OCI-M2 (cell line): ENCODE measurements around the gene THSD7A.

Experiments
- DNase-seq: peaks from one replicate; lab custom pipeline; 2025; ENCODE audit not compliant: unreplicated experiment; lab: John Stamatoyannopoulos, UW

The THSD7A gene

DNA sequence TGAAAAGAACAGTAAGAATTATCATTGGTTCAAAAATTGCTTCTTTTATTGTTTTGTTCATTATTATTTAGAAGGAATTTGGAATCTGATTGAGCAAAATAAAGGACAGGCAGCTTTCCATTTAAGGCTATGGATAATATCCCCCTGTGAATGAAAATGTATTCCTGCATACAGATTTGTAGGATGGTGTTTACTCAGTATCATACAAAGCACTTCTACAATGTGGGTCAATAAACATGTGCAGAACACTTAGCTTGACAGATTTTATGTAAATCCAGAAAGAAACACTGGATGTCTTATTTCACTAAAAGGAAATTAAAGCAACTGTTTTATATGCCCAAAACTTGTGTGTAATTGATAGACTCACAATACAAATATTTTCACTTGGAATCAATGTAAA lies 189.7 kb downstream of the THSD7A start:
- no peak for DNase-seq

DNA sequence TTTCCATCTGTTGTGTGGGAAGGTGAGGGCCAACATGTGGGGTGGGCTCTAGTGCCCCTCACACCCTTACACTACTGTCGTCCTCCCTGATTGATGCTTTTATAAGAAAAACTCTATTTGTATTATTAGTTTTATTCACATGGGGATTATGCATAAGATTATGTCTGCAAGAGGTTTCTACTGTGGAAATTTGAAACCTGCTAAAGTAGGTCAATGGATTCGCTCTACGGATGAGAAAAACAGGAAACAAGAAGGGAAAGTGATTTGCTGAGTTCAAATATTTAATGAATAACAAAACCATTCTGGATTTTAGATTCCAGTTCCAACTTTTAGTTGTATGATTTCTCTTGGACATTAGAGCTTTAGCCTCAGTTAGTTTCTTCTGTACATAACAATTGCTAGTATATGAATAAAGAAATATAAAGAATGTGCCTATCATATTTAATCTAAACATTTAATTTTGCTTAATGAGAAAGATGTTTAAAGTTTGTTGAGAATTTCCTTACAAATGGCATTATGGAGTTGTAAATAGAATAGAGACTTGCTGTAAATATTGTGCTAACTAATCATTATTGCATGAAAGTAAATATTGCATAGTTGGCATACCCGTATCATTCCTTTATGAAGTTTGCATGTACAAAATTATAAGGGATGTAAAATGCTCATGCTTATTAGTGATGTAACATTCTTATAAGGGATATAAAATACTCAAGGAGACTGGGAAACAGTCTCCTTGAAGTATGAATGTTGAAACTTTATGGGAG lies 193.8 kb downstream of the THSD7A start:
- DNase-seq = no peak

DNA sequence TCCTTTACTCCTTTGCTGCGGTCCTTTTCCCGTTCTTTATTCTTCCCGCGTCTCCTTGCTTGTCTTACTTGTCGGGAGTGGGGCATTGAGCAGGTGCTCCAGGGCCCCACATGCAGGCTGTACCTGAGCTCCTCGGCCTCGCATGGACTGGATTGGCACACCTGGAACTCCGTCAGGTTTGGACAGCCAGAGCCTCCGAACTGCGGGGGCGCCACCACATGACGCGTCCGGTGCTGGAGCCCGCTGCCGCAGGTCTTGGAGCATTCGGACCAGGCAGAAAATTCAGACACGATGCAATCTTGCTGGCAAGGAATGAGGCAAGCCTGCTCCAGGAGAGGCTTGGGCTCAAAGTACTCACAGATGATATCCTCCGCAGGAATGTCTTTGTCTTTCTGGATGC lies 195.7 kb downstream of the THSD7A start:
- DNase-seq = no peak

DNA sequence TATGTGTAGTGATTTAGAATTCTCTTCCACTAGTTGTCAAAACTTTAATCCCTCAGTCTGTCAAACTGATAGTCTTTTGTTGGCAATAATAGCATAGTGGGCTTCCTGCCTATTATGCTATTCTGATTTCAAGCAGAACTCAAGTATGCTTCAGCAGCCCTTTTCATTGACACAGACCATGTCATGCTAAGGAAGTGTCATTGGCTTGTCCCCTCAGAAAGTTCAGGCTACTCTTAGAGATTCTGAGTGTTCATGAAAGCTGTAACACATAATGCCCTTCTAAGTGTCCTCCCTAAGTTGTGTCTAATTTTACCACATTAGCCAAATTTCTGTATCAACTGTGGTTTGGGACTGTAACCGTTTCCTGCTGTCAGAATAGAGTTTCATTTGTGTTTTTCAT lies 198.7 kb downstream of the THSD7A start:
- no peak for DNase-seq

DNA sequence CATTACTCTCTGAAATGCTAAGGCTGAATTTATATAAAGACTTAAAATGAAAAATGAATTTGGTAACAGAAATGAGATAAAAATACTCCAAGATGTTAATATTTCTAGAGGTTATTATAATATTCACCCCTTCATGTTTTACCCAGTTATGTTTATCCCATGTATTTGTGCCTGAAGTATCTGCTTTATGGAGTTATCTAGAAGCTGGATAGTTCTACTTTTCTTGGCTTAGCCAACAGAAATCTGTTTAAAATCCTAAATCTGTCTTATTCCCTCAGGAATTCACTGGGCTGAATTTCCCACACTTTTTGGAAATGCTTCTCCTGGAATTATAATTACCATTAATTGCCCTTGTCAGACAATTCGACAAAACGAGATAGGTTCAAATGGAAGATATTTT lies 201.6 kb downstream of the THSD7A start:
- DNase-seq = no peak

DNA sequence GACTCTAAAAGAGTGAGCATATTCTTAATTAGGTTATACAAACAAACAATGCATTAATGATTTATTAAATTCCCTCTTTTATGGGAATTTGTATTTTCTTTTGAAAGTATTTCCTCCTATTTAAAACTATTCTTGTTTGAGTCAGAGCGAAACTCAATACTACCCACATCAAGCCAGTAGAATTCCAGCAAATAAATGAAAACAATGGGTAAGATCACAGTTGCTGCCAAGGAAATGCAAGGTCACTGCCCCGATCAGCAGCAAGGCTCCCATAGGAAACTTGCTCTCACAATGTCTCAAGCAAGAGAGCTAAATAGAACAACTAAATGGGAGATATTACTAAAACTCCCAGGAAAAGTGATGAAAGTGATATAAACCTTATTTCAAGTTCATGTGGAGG lies 206.3 kb downstream of the THSD7A start:
- no peak for DNase-seq

DNA sequence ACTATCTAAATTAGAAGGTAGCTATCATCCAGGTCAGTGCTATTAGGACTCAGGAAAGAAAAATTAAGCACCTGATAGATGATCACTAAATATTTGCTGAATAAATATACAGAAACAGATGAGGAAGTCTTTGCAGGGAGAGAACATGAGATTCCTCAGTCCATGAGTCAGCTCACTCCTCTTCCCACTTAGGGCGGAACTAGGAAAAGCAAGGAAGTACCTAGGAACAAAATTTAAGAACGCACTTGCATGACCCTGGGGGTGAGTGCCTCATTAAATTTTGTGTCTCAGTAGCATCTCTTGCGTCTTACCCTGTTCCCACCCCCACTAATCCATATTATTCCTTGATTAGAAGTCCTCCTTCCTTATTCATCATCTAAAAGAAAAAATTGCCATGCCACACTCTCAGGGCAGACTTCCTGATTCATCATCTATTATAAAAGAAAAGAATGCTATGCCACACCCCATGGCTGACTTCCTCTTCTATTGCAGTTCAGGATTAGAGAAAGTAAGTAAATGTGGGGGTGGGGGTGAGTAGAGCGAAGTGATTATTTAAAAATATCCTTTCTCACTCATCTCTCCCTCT lies 208.8 kb downstream of the THSD7A start:
- DNase-seq = no peak

DNA sequence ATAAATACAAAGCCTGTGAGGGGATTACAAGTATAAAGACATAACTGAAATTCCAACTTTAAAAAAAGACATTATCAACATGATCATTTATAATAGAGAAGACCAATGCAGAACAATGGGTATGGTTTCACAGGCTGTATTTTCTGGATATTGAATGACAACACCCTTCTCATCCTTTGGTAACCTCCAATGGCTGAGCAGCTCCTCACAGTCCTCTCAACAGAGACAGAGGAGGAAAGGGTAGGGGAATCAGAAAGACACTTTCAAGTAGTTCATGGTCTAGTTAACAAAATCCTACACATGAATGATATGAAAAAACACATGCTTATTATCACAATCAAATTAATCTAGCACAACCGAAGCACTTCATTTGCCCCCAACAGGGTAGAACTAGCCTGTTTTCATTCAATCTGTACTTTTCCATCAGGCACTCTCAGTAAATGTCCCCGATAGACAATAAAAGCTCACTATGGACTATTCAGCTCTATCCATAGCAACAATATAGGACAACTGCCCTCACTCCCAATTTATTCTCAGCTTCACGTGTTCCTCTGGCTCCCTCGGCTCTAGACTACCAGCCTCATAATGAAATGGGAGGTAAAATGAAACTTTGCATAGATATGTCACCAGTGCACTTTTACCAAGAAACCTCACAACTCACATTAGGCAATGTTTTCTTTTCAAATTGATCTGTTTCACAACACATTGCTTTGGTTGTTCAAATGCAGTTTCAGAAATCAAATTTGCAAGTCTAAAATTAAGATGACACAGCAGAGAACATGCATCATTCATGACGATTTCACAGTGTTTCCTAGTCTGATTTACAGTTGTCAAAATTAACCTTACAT lies 211.4 kb downstream of the THSD7A start:
- DNase-seq = no peak

DNA sequence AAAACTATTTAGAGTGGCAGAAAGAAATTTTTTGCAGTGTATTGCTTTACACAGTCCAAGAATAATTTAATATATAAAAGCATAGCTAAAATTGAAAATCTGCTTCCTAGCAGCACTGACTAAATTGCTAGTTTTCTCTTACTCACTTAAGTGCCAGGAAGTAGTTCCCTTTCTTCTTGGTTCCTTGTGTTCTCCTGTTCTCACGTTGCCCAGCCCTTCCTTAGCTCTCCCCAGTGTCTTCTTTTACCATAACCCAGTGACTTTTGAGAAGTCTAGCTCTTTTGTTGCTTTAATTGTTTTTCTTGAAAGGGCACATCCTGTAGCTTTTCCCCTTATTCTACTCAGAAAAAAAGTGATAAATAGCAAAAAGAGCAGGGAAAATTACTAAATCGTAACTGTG lies 215.5 kb downstream of the THSD7A start:
- no peak for DNase-seq

DNA sequence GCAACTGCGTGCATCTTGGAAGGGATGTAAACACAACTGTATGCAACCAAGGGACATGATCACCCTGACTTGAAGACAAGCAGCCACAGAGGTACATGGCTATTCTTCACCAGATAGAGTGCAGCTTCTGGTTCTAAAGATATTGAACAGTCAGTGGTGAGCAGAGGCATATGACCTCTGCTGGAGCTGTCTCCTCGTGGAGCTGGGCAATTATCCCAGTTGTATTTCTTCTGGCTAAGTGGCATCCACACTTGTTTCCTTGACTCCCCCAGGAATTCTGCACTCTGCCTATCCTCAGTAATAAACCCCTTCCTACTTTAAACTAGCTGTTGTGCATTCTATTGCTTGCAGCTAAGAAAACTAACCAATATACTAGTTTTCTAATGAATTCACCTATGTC lies 216.8 kb downstream of the THSD7A start:
- no peak for DNase-seq

DNA sequence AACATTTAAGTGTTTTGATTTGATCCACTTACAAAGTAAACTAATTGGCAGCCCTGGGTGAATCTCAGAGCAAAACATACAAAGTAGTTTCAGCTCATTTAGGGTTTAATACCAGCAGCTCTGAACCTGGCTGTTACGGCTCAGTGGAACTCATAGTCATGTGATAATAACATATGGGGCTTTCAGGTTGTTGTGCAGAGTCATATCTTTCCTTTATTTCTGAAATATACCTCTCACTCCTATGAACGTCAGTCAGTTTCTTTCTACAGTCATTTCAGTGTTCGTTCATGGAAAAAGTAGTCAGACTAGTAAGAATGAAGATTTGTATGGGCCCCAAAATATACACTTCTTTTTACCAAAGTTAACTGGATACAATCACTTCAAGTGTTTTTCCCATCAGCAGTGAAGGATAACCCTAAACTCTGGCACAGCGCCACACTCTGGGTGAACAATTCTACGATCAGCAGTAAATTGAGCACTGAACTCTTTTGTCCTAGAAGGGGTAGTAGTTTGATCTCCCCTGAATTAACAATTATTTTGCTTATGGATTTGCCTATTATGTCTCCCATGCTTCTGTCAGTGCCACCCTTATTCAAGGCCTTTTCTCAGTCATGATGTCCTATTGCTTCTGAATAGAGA lies 218.6 kb downstream of the THSD7A start:
- DNase-seq = no peak

DNA sequence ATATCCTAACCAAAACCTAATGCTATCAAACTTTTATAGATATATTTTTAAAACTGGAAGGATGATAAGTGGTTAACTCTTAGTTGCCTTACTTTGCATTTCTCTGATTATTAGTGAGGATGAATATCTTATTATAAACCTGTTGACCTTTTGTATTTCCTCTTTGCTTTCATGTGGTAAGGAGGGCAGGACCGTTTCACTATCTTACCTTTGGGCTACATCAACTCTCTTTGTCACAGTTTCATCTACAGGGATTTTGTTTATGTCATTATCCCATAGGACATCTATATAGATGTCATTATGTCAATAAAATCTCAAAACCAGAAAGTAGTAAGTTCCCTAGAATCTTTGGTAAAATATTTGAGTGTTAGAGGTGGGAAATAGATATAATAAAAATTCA lies 219.3 kb downstream of the THSD7A start:
- no peak for DNase-seq

DNA sequence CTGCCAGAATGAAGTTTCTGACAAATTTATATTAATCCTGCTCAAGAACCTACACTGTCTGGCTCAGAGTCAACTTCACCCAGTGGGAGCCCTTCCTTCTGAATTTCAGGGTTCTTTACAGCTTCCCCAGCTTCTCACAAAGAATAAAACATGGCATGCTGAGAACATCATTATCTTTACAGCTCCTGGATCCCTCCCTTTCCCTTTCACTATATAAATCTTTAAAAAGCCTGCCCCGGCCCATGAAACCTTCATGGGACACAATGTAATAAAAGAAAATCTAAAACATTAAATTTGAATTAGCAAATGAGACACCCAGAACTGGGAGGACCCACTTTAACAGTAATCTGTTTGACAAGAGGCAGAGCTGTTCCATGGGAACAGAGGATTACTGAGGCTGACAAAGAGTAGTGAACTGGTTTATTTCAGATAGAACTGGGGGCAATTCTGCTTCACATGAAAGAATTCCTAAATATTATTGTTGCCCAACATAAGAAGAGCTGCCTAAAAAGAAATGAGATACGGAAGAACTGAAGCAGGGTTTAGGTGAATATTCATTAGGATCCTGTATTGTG lies 222.8 kb downstream of the THSD7A start:
- no peak for DNase-seq

DNA sequence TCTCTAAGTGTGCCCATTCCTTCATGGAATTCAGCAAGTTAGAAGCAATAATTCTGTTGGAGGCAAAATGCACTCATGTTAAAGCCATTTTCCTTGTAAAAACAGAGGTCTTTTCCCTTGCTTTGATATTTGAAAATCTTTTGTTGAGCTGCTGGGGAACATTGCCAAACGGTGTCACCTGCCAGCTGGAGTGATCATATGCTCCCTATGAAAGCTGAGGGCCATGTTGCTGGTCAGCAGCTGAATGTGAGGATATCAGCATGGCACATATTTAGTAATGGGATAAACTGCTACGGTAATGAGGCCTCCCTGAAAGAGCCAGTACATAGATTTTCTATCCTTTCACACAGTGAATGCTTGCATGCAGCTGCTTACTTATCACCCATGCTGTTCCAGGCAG lies 224.3 kb downstream of the THSD7A start:
- no peak for DNase-seq

DNA sequence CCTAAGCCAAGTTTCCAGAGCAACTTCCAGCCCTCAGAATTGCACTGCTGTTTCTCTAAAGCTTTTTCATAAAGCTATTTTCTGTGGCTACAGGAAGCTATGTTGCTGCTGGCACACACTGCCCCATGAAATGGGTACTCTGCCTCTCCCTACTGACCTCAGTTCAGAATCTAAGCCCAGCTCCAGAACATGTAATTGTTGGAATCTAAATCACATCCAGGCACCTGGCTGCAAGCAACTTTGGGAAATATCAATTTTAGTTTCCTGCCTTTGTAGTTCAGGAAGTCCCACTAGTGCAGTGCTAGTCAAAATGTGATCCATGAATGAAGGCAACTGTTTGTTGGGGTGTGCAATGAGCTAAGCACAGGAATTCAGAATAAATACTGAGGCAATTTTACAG lies 226.2 kb downstream of the THSD7A start:
- DNase-seq = no peak

DNA sequence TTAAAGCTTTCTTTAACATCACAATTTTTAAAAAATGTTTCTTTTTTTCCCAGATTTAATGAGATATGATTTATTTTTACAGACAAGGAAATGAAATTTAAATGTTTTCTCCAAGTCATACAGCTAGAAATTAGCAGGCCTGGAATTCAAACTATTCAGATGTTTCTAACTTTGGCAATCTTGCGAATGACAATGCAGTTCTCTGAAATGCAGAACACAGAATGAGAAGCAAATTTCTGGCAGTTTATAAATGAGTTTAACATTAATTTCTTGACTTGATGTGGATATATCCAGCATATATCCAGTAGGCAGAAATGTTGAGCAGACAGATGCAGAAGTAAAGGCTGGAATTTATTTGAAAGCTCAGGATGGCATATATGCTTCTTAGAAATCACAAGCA lies 227.5 kb downstream of the THSD7A start:
- no peak for DNase-seq

DNA sequence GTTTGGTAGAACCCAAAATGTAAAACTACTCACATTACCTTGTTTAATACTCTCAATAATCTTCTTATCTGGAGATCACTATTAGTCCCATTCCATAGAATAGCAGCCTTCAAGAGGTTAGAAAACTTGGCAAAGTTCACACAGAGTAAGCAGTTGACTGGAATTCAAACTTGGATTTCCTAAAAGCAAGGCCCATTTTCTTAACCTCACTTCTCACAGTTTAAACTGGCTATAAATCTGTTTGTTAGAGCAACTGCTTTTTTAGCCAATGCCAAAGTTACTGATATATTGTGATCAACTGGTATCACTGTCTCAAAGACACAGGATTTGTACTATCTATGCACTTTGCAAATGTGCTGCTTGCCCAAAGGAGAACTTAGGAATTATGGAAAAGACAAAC lies 230.2 kb downstream of the THSD7A start:
- no peak for DNase-seq

DNA sequence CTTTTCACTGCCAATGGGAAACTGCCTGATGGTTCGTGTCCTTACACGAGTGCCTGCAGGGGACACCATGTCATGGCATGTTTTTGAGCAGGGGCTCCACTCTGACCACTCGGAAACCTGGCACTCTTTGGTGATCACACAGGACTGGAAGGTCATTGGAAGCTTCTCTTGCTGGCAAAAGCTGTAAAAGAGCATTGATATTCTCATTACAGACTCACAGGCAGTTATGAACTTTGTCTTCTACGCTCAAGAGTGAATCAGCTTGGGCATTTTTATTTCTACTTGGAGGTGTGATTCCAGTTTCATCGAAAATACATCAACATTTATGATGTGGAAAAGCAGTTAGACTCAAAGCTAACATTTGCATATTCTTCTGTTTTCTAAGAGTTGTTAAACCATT lies 238.7 kb downstream of the THSD7A start:
- DNase-seq = no peak

DNA sequence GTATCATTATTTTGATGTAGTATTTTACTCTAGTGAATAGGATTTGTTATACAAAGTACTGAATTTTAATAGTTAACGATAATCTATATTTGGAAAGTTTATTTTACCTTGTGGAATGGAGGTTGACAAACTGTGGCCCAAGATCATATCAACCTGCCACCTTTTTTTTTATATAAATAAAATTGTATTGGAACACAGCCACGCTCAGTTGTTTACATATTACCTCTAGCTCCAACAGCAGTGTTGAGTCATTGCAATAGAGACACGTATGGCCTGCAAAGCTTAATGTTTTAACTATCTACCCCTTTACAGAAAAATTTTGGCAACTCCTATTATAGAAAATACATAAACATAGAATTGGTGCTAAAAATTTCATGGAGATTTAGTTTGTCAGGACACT lies 239.3 kb downstream of the THSD7A start:
- no peak for DNase-seq

DNA sequence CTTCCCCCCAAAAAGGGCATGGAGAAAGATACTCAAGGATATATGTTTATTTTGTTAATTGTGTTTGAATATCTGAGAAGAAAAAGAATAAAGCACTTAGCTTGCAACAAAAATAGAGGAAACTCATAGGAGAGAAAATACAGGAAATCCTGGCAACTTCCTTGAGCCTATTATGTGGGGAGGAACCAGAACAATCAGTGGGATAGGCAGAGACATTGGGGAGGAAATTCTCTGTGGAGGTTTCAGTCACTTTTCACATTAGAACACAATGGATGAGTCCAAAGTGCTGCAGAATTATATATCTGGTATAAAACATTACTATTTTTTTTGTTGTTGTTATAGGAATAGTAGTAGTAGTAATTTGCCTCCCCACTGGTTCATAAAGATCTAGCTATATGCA lies 240.1 kb downstream of the THSD7A start:
- no peak for DNase-seq

DNA sequence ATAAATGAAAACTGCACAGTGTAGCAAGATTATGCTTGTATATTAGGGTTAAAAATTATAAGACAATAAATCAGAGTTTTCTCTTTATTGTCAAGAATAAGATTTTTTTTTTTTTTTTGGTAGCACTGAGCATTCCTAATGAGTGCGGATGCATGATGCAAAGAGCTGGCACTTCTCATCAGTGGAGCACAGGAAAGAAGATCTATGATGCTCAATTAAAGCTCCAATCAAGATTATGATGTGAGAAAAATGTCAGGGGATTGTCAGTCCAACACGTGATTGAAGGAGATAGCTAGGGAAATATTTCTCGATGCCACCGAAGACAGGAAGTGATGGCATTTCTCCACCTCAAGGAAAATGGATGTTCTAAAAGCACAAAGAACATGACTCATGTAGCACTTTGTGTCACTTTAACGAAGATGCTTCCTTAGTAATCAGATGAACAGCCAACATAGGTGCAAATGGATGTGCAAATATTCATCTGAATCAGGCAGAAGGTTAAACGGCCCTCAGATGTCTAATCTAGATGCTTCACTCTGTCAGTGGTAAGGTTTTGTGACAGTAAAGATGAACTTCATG lies 240.9 kb downstream of the THSD7A start:
- no peak for DNase-seq
